ENCODE results near the gene SPANXN3.

The SPANXN3 gene

GRCh38 chrX:143462696-143463095, 54.6 kb downstream of the SPANXN3 start:
- no peak overlapping the region for H3K4me3 ChIP-seq (ENCODE audit: low read length)
- no peak for DNase-seq (ENCODE audit: low read depth)
- TF ChIP-seq CTCF (conservative IDR thresholded peaks at IDR 0.05; ENCODE audit: low read length): no peak

GRCh38 chrX:143461606-143462005, 55.7 kb downstream of the SPANXN3 start:
- TF ChIP-seq CTCF (conservative IDR thresholded peaks at IDR 0.05; ENCODE audit: low read length): no peak
- no peak for DNase-seq (ENCODE audit: low read depth)
- no peak overlapping the region for H3K4me3 ChIP-seq (ENCODE audit: low read length)

All from AG10803 (cell line).